Measurements from ENCODE around the gene KRTAP19-3.

DNA sequence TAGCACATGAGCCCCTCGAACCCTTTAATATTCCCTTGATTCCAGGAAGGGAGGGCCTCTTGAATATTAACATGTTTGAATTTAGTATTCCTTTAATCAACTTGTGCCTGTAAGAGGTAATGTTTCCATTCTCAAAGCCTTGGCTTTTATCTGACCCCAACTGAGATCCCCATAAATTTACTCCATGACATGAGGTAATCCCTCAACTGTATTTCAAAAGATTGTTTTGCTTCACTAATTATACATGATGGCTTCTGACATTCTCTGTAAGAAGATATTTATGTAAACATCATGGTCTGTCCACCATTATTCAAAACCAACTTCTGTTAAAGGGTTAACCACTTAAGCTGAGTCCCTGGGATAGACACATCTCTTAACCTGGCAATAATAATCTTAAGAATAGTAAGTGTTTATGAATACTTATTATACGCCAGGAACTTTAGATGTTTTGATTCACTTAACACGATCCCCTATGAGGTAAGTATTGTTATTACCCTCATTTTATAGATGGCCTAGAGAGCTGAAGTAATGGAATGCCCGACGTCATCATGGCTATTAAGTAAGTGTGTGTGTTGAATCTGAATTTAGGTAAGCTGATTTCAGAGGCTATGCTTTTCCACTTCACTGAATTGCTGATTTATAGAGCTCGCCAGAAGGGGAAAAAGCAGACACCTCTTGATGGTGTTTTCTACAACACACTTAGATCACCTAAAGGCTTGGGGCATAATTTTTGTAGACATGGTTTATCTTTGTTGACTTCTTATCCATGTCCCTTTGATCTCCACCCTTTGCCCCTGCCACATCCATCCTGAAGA, 22.7 kb downstream of the KRTAP19-3 start:
- TF ChIP-seq, protein P1, sequence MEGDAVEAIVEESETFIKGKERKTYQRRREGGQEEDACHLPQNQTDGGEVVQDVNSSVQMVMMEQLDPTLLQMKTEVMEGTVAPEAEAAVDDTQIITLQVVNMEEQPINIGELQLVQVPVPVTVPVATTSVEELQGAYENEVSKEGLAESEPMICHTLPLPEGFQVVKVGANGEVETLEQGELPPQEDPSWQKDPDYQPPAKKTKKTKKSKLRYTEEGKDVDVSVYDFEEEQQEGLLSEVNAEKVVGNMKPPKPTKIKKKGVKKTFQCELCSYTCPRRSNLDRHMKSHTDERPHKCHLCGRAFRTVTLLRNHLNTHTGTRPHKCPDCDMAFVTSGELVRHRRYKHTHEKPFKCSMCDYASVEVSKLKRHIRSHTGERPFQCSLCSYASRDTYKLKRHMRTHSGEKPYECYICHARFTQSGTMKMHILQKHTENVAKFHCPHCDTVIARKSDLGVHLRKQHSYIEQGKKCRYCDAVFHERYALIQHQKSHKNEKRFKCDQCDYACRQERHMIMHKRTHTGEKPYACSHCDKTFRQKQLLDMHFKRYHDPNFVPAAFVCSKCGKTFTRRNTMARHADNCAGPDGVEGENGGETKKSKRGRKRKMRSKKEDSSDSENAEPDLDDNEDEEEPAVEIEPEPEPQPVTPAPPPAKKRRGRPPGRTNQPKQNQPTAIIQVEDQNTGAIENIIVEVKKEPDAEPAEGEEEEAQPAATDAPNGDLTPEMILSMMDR (IDR thresholded peaks at IDR 0.05): no peak
- TF ChIP-seq POLR2A (IDR thresholded peaks at IDR 0.05): no peak
- TF ChIP-seq POLR2AphosphoS5 (IDR thresholded peaks at IDR 0.05): no peak

Data from upper lobe of left lung (tissue), 4 donors.